NB4 (cell line): ENCODE data around the gene TESK2.

ENCODE experiments used
- POLR2A ChIP-seq: IDR thresholded peaks from 2 replicates; pipeline ENCODE4 v1.6.1; 2011; ENCODE audit warnings: mild to moderate bottlenecking; ENCODE audit not compliant: insufficient read length; ENCODE audit errors: extremely low read depth
- TF ChIP-seq, protein P1 (sequence below): IDR thresholded peaks from one replicate; pipeline ENCODE4 v1.5.1; 2012; ENCODE audit warnings: low read depth, low read length

DNA sequence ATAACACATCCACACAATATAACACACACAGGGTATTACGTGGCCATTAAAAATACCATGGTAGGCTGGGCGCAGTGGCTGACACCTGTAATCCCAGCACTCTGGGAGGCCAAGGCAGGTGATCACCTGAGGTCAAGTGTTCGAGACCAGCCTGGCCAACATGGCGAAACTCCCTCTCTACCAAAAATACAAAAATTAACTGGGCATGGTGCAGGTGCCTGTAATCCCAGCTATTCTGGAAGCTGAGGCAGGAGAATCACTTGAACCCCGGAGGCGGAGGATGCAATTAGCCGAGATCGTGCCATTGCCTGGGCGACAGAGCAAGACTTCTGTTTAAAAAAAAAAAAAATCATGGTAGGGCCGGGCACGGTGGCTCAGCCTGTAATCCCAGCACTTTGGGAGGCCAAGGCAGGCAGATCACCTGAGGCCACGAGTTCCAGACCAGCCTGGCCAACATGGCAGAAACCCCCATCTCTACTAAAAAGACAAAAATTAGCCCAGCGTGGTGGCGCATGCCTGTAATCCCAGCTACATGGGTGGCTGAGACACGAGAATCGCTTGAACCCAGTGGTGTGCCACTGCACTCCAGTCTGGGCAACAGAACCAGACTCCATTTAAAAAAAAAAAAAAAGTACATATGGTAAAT lies 188.3 kb downstream of the TESK2 start:
- TF ChIP-seq, protein P1, sequence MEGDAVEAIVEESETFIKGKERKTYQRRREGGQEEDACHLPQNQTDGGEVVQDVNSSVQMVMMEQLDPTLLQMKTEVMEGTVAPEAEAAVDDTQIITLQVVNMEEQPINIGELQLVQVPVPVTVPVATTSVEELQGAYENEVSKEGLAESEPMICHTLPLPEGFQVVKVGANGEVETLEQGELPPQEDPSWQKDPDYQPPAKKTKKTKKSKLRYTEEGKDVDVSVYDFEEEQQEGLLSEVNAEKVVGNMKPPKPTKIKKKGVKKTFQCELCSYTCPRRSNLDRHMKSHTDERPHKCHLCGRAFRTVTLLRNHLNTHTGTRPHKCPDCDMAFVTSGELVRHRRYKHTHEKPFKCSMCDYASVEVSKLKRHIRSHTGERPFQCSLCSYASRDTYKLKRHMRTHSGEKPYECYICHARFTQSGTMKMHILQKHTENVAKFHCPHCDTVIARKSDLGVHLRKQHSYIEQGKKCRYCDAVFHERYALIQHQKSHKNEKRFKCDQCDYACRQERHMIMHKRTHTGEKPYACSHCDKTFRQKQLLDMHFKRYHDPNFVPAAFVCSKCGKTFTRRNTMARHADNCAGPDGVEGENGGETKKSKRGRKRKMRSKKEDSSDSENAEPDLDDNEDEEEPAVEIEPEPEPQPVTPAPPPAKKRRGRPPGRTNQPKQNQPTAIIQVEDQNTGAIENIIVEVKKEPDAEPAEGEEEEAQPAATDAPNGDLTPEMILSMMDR = no peak
- TF ChIP-seq POLR2A = no peak
